ENCODE results near the gene GAD1. TPM values are rescaled to one million over a fixed set of nuclear protein-coding genes. Genes with fewer than 3 reads are reported as not detected.

Gene GAD1
- total RNA-seq, 1 donor from 2014 or later = 0.34 TPM

DNA sequence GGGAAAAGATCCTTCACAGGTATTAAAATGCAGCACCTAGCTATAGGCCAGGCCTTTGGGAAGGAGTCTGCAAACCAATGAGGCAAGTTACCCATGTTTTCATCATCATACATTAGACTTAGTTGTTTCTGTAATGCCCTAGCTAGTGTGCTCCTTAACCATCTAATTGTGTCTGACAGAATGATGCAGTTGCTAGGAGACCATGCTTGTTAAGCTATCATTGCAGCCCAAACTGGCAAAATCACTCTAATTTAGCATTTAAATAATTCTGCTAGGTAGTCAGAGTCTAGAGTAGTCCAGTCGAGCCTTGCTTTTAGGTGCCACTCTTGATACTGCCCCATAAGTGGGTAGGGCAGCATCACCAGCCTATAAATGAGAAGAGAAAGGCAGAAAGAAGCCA is 34.9 kb downstream of the GAD1 start:
- Mint-ChIP-seq H3K9me3 (peaks cover 4% of the 10 kb centered on the region), H3K27me3 (ENCODE audit: low read depth) (no peaks in the 10 kb centered on the region), H3K4me1 (no peaks in the 10 kb centered on the region), H3K27ac (no peak overlapping the region), H3K36me3 (no peaks in the 10 kb centered on the region), H3K4me3 (no peak overlapping the region)
- no peak for DNase-seq (ENCODE audit: low spot score in 2 of 2, unreplicated experiment in 2 of 2)
- TF ChIP-seq CTCF (IDR thresholded peaks at IDR 0.05; ENCODE audit: unreplicated experiment) = no peak

GRCh38 chr2:170856066-170856465 is 39.4 kb downstream of the GAD1 start:
- no peaks in the 10 kb centered on the region for H3K9me3 Mint-ChIP-seq
- no peak overlapping the region for H3K27ac Mint-ChIP-seq
- TF ChIP-seq CTCF (IDR thresholded peaks at IDR 0.05; ENCODE audit: unreplicated experiment) = no peak
- H3K4me3 Mint-ChIP-seq = no peak overlapping the region
- H3K27me3 Mint-ChIP-seq (ENCODE audit: low read depth) = peaks cover 7% of the 10 kb centered on the region
- no peak for DNase-seq (ENCODE audit: low spot score in 2 of 2, unreplicated experiment in 2 of 2)
- no peaks in the 10 kb centered on the region for H3K4me1 Mint-ChIP-seq
- no peaks in the 10 kb centered on the region for H3K36me3 Mint-ChIP-seq

- DNase-seq (ENCODE audit: low spot score in 2 of 2, unreplicated experiment in 2 of 2) = no peak
- Mint-ChIP-seq H3K27ac (no peak overlapping the region), H3K4me3 (no peak overlapping the region), H3K4me1 (no peaks in the 10 kb centered on the region), H3K27me3 (ENCODE audit: low read depth) (peaks cover 6% of the 10 kb centered on the region), H3K9me3 (peaks cover 6% of the 10 kb centered on the region), H3K36me3 (no peaks in the 10 kb centered on the region)
- no peak for TF ChIP-seq CTCF (IDR thresholded peaks at IDR 0.05; ENCODE audit: unreplicated experiment)
Measured at GRCh38 chr2:170862286-170862902, 45.7 kb downstream of the GAD1 start.

DNA sequence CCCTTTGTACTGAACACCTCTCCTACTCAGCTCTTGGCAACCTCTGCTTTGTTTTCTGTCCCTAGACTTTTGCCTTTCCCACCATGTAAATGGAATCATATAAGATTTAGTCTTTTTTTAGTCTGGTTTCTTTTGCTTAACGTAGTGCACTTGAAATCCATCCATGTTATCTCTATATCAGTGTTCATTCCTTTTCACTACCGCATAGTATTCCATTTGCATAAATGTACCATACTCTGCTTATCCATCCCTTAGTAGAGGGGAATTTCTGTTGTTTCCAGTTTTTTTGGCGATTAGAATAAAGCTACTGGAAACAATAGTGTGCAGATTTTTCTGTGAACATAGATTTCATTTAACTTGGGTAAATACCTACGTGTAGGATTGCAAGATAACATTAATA is 46.4 kb downstream of the GAD1 start:
- peaks cover 6% of the 10 kb centered on the region for H3K27me3 Mint-ChIP-seq (ENCODE audit: low read depth)
- H3K27ac Mint-ChIP-seq = no peak overlapping the region
- no peak for DNase-seq (ENCODE audit: low spot score in 2 of 2, unreplicated experiment in 2 of 2)
- H3K36me3 Mint-ChIP-seq = no peaks in the 10 kb centered on the region
- no peaks in the 10 kb centered on the region for H3K4me1 Mint-ChIP-seq
- peaks cover 6% of the 10 kb centered on the region for H3K9me3 Mint-ChIP-seq
- TF ChIP-seq CTCF (IDR thresholded peaks at IDR 0.05; ENCODE audit: unreplicated experiment) = no peak
- H3K4me3 Mint-ChIP-seq = no peak overlapping the region

- Mint-ChIP-seq H3K4me1 (peaks cover 8% of the 10 kb centered on the region), H3K9me3 (no peaks in the 10 kb centered on the region), H3K4me3 (no peak overlapping the region), H3K27ac (no peak overlapping the region), H3K27me3 (ENCODE audit: low read depth) (no peaks in the 10 kb centered on the region), H3K36me3 (no peaks in the 10 kb centered on the region)
- no peak for DNase-seq (ENCODE audit: low spot score in 2 of 2, unreplicated experiment in 2 of 2)
- no peak for TF ChIP-seq CTCF (IDR thresholded peaks at IDR 0.05; ENCODE audit: unreplicated experiment)
Measured at GRCh38 chr2:170869036-170869435, 52.3 kb downstream of the GAD1 start.

- no peak overlapping the region for H3K27ac Mint-ChIP-seq
- no peaks in the 10 kb centered on the region for H3K36me3 Mint-ChIP-seq
- H3K27me3 Mint-ChIP-seq (ENCODE audit: low read depth) = no peaks in the 10 kb centered on the region
- no peak for TF ChIP-seq CTCF (IDR thresholded peaks at IDR 0.05; ENCODE audit: unreplicated experiment)
- DNase-seq (ENCODE audit: low spot score in 2 of 2, unreplicated experiment in 2 of 2) = no peak
- H3K9me3 Mint-ChIP-seq = no peaks in the 10 kb centered on the region
- peaks cover 8% of the 10 kb centered on the region for H3K4me1 Mint-ChIP-seq
- no peak overlapping the region for H3K4me3 Mint-ChIP-seq
Measured at GRCh38 chr2:170869461-170869860, 52.8 kb downstream of the GAD1 start.

Data from mesothelial cell of epicardium (in vitro differentiated cells).